OCI-LY7 (cell line): ENCODE measurements around the gene TTC7B.

ENCODE experiments used
- EZH2phosphoT487 ChIP-seq: fragments of 200-600 bp; sonication (generic); IDR thresholded peaks from 2 replicates; pipeline ENCODE4 v1.6.1; 2018; ENCODE audit warnings: low read depth, borderline replicate concordance, mild to moderate bottlenecking, mixed run types, antibody characterized with exemption, low read length, moderate library complexity, mixed read lengths
- TF ChIP-seq, protein P1 (sequence below): fragments of 200-600 bp; sonication (generic); conservative IDR thresholded peaks from 2 replicates; pipeline ENCODE4 v1.5.1; 2014; ENCODE audit warnings: mild to moderate bottlenecking, antibody characterized with exemption, low read length, moderate library complexity, mixed read lengths

DNA sequence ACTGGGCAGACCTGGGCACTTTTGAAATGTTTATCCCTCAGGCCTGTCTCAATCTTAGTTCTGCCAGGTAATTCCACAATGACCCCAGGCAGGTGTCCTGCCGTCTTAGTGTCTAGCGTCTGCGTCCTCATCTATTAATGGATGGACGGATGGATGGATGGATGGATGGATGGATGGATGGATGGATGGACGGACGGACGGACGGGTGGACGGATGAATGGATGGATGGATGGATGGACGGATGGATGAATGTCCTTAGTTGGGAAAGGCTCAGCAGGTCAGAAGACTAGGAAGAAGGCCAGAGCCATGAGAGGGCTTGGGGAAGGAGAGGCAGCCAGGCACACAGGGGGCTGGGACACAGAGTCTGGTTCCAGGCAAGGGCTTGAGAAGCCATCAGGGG lies 278.1 kb downstream of the TTC7B start:
- TF ChIP-seq, protein P1, sequence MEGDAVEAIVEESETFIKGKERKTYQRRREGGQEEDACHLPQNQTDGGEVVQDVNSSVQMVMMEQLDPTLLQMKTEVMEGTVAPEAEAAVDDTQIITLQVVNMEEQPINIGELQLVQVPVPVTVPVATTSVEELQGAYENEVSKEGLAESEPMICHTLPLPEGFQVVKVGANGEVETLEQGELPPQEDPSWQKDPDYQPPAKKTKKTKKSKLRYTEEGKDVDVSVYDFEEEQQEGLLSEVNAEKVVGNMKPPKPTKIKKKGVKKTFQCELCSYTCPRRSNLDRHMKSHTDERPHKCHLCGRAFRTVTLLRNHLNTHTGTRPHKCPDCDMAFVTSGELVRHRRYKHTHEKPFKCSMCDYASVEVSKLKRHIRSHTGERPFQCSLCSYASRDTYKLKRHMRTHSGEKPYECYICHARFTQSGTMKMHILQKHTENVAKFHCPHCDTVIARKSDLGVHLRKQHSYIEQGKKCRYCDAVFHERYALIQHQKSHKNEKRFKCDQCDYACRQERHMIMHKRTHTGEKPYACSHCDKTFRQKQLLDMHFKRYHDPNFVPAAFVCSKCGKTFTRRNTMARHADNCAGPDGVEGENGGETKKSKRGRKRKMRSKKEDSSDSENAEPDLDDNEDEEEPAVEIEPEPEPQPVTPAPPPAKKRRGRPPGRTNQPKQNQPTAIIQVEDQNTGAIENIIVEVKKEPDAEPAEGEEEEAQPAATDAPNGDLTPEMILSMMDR = no peak
- TF ChIP-seq EZH2phosphoT487 = no peak
